Psoas muscle (tissue), 8 donors: ENCODE measurements around the gene KRT78. TPM values are rescaled to one million over a fixed set of nuclear protein-coding genes. Genes with fewer than 3 reads are reported as not detected.

ENCODE experiments used
- ATAC-seq, 4 donors: fragments of 200-7000 bp; cut with Tn5 transposase; one replicate each; pipeline ENCODE4 v1.9.1; 2020; ENCODE audit warnings: moderate library complexity in 3 of 4, mild to moderate bottlenecking in 2 of 4
- DNase-seq, 2 donors: peaks; one replicate each; pipeline ENCODE4 v3.0.0-alpha.2; 2020
- H3K27ac ChIP-seq: fragments of 200-600 bp; one replicate; pipeline ENCODE4 v1.8.0; 2022
- H3K27me3 ChIP-seq, 3 donors: fragments of 200-600 bp in 1 of 3; one replicate each; pipeline versions ENCODE4 v1.6.1 to v1.8.0; 2013 to 2022; ENCODE audit warnings: low read length in 2 of 3, mild to moderate bottlenecking in 2 of 3, moderate library complexity in 1 of 3; ENCODE audit not compliant: insufficient read depth in 3 of 3
- H3K36me3 ChIP-seq, 2 donors: fragments of 200-600 bp in 1 of 2; one replicate each; pipeline versions ENCODE4 v1.6.1 to v1.8.0; 2013 to 2022; ENCODE audit warnings: low read depth in 1 of 2, mild to moderate bottlenecking in 1 of 2, moderate library complexity in 1 of 2; ENCODE audit not compliant: insufficient read depth in 1 of 2
- H3K4me1 ChIP-seq: fragments of 200-600 bp; one replicate; pipeline ENCODE4 v1.8.0; 2022
- H3K4me3 ChIP-seq: fragments of 200-600 bp; one replicate; pipeline ENCODE4 v1.8.0; 2022; ENCODE audit warnings: mild to moderate bottlenecking
- H3K9me3 ChIP-seq: fragments of 200-600 bp; one replicate; pipeline ENCODE4 v1.8.0; 2022
- WGBS, 3 donors: extraction: QIAGEN DNeasy Blood & Tissue Kit; methylation state at CpG; one replicate each; pipeline versions ENCODE4 v1.1.6 to v1.1.7; 2013; 5-methylcytosine and 5-hydroxymethylcytosine counted together
- intact Hi-C, 2 donors: fragments of 100-400 bp; cut with DNase I; formaldehyde crosslinking; loops; one replicate each; pipeline versions ENCODE4 v1.11.0 to v1.14.2; 2022
- polyA plus RNA-seq, 3 donors: library from polyadenylated mRNA; stranded (reverse); fragments of 200-250 nt; gene quantifications; one replicate each; pipeline ENCODE4 v1.2.3, GENCODE V29; 2013
- total RNA-seq, 4 donors: library from RNA; stranded (reverse); fragmentation: NEBNext Ultra II Directional in 2 of 4; extraction: Animal tissue kit (Norgen Biotek cat#: 25700) in 2 of 4; gene quantifications; one replicate each; pipeline versions ENCODE4 v1.2.1 to v1.2.4, GENCODE V29; 2021 to 2023
- TF ChIP-seq, protein P1 (sequence below): fragments of 200-600 bp; IDR thresholded peaks from one replicate; pipeline ENCODE4 v1.8.0; 2022; ENCODE audit warnings: antibody characterized with exemption
- donor health status: healthy with polysubstance abuse.
- donor health status: DM: no; HTN: no; CAD: no; lungs with moderate emphysema.
- donor health status: Bipolar disorder and iron deficiency.
- donor health status: healthy.
- donor health status: DM: yes; HTN: yes; CAD: no.
- donor health status: DM: no; HTN: no; CAD: no.
- donor health status: DM: no; HTN: no; CAD: no.
- donor health status: DM: yes; HTN: yes; CAD: no.

KRT78 gene
- total and polyA plus RNA-seq, 7 donors, result 0.04 TPM; not detected in 6

DNA sequence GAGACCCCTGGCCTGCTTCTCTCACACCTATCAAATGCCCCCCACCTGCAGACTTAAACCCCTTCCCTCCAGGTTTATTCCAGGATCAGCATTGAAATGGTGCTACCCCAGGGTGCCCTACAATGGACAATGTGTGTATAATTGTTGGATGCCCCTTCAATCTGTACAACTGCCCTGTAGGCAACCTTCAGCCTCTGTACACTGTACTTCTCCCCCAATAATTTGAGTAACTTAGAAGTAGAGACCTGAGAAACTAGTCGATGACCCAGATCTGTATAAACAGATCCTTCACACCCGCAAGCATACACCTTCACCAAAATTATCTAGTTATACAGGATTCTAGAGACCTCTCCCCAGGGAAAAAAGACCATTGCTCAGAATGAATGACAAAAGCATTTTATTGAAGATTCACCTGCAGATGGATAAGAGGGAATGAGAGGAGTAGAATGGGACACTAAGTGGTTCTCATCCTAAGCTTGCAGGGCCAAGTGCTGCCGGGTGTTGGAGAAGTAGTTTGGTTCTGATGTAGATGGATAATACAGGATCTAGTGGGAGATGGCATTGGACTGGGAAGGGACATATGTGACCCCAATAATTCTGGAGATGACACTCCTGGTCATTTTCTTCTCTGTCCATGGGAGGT is 42.5 kb downstream of the KRT78 start:
- no peaks in the 10 kb centered on the region for H3K36me3 ChIP-seq
- H3K9me3 ChIP-seq, result no peaks in the 10 kb centered on the region
- 94 to 95% (median 95%) methylated on average over 3 of the region's 3 CpGs for WGBS, 3 donors
- H3K4me3 ChIP-seq, result no peak overlapping the region
- no peak for ATAC-seq
- H3K27ac ChIP-seq, result no peak overlapping the region
- intact Hi-C loops, result no loop called here
- TF ChIP-seq, protein P1, sequence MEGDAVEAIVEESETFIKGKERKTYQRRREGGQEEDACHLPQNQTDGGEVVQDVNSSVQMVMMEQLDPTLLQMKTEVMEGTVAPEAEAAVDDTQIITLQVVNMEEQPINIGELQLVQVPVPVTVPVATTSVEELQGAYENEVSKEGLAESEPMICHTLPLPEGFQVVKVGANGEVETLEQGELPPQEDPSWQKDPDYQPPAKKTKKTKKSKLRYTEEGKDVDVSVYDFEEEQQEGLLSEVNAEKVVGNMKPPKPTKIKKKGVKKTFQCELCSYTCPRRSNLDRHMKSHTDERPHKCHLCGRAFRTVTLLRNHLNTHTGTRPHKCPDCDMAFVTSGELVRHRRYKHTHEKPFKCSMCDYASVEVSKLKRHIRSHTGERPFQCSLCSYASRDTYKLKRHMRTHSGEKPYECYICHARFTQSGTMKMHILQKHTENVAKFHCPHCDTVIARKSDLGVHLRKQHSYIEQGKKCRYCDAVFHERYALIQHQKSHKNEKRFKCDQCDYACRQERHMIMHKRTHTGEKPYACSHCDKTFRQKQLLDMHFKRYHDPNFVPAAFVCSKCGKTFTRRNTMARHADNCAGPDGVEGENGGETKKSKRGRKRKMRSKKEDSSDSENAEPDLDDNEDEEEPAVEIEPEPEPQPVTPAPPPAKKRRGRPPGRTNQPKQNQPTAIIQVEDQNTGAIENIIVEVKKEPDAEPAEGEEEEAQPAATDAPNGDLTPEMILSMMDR, result no peak
- no peak for DNase-seq
- H3K4me1 ChIP-seq, result no peaks in the 10 kb centered on the region
- H3K27me3 ChIP-seq, result peaks cover 0 to 7% (median 0%) of the 10 kb centered on the region in 3 donors

DNA sequence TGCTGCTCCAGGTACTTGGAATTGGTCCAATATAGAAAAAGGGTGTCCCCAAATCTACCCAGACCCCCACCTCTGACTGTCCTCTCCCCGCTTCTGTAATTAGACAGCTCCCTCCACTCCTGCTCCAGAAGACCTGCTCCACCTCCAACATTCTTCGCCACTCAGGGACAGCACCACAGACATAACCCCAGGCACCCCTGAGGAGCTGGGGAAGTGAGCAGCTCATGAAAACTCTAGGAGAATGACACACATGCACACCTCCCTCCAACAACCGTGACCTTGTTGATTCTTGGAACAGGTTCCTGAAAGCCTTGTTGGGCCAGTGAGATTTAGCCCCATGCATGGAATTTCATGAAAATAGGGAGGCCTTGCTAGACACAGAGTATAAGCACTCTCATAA is 43.1 kb downstream of the KRT78 start:
- TF ChIP-seq, protein P1, result no peak
- 77 to 93% (median 85%) methylated on average over 3 of the region's 3 CpGs for WGBS, 3 donors

DNA sequence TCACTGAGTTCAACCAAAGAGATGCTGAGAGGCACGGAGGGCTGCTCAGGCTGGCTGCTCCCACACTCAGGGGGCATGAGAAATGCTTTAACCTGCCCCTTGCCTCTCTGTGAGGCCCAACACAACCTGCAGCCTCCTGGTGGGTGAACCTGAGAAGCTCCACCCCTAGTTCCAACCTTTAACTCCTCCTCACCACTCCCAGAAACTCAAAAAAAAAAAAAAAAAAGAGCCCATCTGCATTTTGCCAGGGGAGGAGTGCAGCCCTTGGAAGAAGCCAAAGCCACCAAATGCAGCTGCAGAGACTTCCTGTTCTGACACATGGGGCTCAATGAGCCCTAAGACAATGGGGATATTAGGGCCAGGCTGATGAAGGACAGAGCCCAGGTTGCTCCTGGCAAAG is 43.8 kb downstream of the KRT78 start:
- intact Hi-C loops, result no loop called here
- H3K27me3 ChIP-seq, result peaks cover 0 to 7% (median 0%) of the 10 kb centered on the region in 3 donors
- no peak overlapping the region for H3K4me3 ChIP-seq
- no peaks in the 10 kb centered on the region for H3K4me1 ChIP-seq
- TF ChIP-seq, protein P1, result no peak
- no peak for DNase-seq
- H3K36me3 ChIP-seq, result no peaks in the 10 kb centered on the region
- H3K9me3 ChIP-seq, result no peaks in the 10 kb centered on the region
- H3K27ac ChIP-seq, result no peak overlapping the region
- no peak for ATAC-seq
- WGBS, 3 donors, result 21 to 30% (median 22%) methylated on average over 1 of the region's 1 CpG

More for the DNA sequence above, 43.1 kb downstream of the KRT78 start:
- H3K36me3 ChIP-seq, result no peaks in the 10 kb centered on the region
- no peak overlapping the region for H3K27ac ChIP-seq
- intact Hi-C loops, result no loop called here
- H3K4me1 ChIP-seq, result no peaks in the 10 kb centered on the region
- peaks cover 0 to 7% (median 0%) of the 10 kb centered on the region in 3 donors for H3K27me3 ChIP-seq
- no peaks in the 10 kb centered on the region for H3K9me3 ChIP-seq
- no peak overlapping the region for H3K4me3 ChIP-seq
- ATAC-seq, result no peak
- no peak for DNase-seq

DNA sequence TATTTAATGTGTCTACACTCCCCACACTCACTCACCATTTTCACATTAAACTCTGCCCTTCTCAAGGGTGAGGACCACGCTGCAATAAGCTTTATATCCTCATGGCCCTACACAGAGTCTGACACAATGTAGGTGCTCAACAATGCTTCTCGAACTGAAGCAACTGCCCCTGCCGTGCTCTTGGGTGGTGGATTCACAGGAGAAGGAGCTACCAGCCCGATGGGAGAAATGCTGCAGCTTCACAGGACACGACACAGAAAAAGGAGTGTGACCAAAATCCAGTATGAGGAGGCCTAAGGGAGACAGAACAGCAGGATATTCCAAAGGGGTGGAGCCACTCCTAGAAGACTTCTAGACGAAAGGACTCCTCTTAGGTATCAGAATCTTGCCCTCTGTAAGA is 46.4 kb downstream of the KRT78 start:
- Histone ChIP-seq H3K4me3 (no peak overlapping the region), H3K27me3 (peaks cover 0 to under 1% (median 0%) of the 10 kb centered on the region in 3 donors), H3K4me1 (no peaks in the 10 kb centered on the region), H3K36me3 (no peaks in the 10 kb centered on the region), H3K9me3 (no peaks in the 10 kb centered on the region), H3K27ac (no peak overlapping the region)
- TF ChIP-seq, protein P1, result no peak
- 47 to 67% (median 58%) methylated on average over 6 of the region's 6 CpGs for WGBS, 3 donors
- DNase-seq (no peak), ATAC-seq (no peak)
- intact Hi-C loops, result no loop called here

DNA sequence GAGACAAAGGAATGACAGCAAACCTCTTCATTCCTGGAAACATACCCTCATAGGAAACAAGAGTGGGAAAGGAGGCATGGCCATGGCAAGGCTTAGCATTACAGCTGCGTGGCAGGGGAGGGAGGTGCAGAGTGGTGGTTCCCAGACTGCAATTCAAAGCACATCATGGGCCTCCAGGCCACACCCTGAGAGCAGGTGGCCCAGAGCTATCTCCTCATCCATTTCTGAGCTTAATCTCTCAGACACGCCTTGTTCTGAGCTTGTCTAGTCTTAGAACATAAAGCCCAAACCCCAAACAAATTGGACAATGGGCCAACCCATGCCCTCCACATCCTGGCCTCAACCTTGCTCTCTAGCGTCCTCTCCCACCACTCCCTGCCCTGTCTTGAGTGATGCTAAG is 47.0 kb downstream of the KRT78 start:
- TF ChIP-seq, protein P1, result no peak
- no peaks in the 10 kb centered on the region for H3K9me3 ChIP-seq
- no peaks in the 10 kb centered on the region for H3K36me3 ChIP-seq
- no peaks in the 10 kb centered on the region for H3K4me1 ChIP-seq
- WGBS, 3 donors, result 61 to 71% (median 62%) methylated on average over 3 of the region's 3 CpGs
- no peak overlapping the region for H3K27ac ChIP-seq
- no peaks in the 10 kb centered on the region for H3K27me3 ChIP-seq
- no peak for ATAC-seq
- no peak for DNase-seq
- intact Hi-C loops, result no loop called here
- H3K4me3 ChIP-seq, result no peak overlapping the region
